HL-60 (cell line): ENCODE results near the gene PPP6R3.

Source experiments
- GABPA ChIP-seq: IDR thresholded peaks from 2 replicates; pipeline ENCODE4 v1.6.1; 2012; ENCODE audit warnings: low read depth
- POLR2AphosphoS5 ChIP-seq: IDR thresholded peaks from 2 replicates; pipeline ENCODE4 v1.6.1; 2012; ENCODE audit warnings: low read depth
- TF ChIP-seq, protein P1 (sequence below): IDR thresholded peaks from one replicate; pipeline ENCODE4 v1.5.1; 2011; ENCODE audit warnings: low read length, control low read depth, inconsistent platforms; ENCODE audit not compliant: insufficient read depth
- TF ChIP-seq, protein P2 (sequence below): IDR thresholded peaks from 2 replicates; pipeline ENCODE4 v1.6.1; 2012; ENCODE audit warnings: low read depth; ENCODE audit not compliant: insufficient replicate concordance

DNA sequence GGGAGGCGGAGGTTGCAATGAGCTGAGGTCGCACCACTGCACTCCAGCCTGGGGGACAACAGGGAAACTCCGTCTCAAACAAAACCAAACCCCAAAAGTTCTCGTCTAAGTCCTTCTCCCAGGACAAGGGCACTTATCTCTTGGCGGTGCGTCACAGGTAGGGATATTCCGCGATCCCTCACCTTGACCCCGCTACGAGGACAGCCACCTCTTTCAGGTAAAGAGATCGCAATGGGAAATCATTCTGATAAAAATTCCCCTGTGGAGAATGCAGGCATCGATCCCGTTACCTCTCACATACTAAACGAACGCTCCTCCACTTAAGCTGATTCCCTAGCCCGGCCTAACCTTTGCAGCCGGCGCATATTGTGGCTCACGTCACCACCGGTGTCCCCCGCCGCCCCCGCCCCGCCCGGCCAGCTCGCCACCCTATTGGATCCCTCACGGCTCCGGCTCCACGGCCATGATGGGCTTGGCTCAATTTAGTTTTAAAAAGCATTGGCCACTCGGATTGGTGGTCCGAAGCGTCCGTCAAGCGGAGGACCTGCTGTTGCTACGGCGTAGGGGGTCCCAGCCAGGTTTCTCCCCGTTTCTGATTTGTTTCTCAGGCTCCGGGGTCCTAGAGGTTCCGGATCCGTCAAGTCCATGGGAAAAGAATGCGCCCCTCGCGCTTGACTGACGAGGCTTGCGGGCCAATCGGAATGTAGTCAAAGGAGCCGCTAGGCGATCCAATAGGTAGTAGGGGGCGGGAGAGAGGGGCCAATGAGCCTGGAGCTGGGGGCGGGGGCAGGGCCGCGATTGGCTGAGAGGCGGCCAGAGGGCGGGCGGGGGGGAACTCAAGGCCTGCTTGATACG, 439 bp upstream of the PPP6R3 start:
- TF ChIP-seq, protein P1, sequence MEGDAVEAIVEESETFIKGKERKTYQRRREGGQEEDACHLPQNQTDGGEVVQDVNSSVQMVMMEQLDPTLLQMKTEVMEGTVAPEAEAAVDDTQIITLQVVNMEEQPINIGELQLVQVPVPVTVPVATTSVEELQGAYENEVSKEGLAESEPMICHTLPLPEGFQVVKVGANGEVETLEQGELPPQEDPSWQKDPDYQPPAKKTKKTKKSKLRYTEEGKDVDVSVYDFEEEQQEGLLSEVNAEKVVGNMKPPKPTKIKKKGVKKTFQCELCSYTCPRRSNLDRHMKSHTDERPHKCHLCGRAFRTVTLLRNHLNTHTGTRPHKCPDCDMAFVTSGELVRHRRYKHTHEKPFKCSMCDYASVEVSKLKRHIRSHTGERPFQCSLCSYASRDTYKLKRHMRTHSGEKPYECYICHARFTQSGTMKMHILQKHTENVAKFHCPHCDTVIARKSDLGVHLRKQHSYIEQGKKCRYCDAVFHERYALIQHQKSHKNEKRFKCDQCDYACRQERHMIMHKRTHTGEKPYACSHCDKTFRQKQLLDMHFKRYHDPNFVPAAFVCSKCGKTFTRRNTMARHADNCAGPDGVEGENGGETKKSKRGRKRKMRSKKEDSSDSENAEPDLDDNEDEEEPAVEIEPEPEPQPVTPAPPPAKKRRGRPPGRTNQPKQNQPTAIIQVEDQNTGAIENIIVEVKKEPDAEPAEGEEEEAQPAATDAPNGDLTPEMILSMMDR: no peak
- TF ChIP-seq GABPA (no peak), POLR2AphosphoS5 (no peak)
- TF ChIP-seq, protein P2, sequence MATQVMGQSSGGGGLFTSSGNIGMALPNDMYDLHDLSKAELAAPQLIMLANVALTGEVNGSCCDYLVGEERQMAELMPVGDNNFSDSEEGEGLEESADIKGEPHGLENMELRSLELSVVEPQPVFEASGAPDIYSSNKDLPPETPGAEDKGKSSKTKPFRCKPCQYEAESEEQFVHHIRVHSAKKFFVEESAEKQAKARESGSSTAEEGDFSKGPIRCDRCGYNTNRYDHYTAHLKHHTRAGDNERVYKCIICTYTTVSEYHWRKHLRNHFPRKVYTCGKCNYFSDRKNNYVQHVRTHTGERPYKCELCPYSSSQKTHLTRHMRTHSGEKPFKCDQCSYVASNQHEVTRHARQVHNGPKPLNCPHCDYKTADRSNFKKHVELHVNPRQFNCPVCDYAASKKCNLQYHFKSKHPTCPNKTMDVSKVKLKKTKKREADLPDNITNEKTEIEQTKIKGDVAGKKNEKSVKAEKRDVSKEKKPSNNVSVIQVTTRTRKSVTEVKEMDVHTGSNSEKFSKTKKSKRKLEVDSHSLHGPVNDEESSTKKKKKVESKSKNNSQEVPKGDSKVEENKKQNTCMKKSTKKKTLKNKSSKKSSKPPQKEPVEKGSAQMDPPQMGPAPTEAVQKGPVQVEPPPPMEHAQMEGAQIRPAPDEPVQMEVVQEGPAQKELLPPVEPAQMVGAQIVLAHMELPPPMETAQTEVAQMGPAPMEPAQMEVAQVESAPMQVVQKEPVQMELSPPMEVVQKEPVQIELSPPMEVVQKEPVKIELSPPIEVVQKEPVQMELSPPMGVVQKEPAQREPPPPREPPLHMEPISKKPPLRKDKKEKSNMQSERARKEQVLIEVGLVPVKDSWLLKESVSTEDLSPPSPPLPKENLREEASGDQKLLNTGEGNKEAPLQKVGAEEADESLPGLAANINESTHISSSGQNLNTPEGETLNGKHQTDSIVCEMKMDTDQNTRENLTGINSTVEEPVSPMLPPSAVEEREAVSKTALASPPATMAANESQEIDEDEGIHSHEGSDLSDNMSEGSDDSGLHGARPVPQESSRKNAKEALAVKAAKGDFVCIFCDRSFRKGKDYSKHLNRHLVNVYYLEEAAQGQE: no peak
